Sigmoid colon (tissue), 4 donors: ENCODE measurements around the gene GIT2.

ENCODE experiments used
- POLR2AphosphoS5 ChIP-seq, 4 donors: sonication (generic); formaldehyde crosslinking; IDR thresholded peaks; one replicate each; pipeline ENCODE4 v1.6.1; 2017; ENCODE audit warnings: antibody characterized with exemption in 4 of 4
- TF ChIP-seq, protein P1 (sequence below), 4 experiments: fragments of 450-650 bp in 3 of 4; fragments of 200-600 bp in 1 of 4; IDR thresholded peaks; one replicate each; pipeline ENCODE4 v1.5.1; 2016 to 2019; ENCODE audit warnings: antibody characterized with exemption in 4 of 4, mild to moderate bottlenecking in 3 of 4, moderate library complexity in 2 of 4

DNA sequence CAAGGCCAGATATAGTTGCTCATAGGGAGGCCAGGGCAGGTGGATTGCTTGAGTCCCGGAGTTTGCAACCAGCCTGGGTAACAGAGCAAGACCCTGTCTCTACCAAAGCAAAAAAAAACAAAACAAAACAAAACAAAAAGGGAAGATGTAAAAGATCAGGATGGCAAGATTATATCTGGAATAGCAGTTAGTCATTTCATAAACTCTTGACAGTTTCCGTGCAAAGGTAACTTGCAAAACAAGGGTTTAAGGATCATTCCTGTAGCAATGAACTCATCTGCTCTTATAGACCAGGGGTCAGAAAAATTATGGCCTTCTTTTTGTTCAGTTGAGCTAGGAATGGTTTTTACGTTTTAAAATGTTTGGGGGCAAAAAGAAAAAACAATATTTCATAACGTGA lies 29.6 kb downstream of the GIT2 start:
- TF ChIP-seq POLR2AphosphoS5 (IDR thresholded peaks at IDR 0.05) = no peak
- TF ChIP-seq, protein P1, sequence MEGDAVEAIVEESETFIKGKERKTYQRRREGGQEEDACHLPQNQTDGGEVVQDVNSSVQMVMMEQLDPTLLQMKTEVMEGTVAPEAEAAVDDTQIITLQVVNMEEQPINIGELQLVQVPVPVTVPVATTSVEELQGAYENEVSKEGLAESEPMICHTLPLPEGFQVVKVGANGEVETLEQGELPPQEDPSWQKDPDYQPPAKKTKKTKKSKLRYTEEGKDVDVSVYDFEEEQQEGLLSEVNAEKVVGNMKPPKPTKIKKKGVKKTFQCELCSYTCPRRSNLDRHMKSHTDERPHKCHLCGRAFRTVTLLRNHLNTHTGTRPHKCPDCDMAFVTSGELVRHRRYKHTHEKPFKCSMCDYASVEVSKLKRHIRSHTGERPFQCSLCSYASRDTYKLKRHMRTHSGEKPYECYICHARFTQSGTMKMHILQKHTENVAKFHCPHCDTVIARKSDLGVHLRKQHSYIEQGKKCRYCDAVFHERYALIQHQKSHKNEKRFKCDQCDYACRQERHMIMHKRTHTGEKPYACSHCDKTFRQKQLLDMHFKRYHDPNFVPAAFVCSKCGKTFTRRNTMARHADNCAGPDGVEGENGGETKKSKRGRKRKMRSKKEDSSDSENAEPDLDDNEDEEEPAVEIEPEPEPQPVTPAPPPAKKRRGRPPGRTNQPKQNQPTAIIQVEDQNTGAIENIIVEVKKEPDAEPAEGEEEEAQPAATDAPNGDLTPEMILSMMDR (IDR thresholded peaks at IDR 0.05) = no peak
